HL-60 (cell line): ENCODE data around the gene CCDC107.

Experiments used
- DNase-seq, 2 experiments: peaks; one replicate each; pipeline ENCODE4 v3.0.0-alpha.2; 2010 to 2020; ENCODE audit warnings: low read depth in 1 of 2, low spot score in 1 of 2
- H3K27ac ChIP-seq: fragments of 250-450 bp; sonication (Bioruptor Pico); replicated peaks from 2 replicates; pipeline ENCODE4 v1.5.1; 2020; ENCODE audit warnings: mild to moderate bottlenecking, moderate library complexity
- H3K27me3 ChIP-seq: fragments of 250-450 bp; sonication (Bioruptor Pico); 2 replicates; pipeline ENCODE4 v1.5.1; 2021; ENCODE audit warnings: mild to moderate bottlenecking, moderate library complexity; ENCODE audit not compliant: insufficient read depth, poor library complexity, severe bottlenecking
- H3K4me3 ChIP-seq: replicated peaks from 2 replicates; pipeline ENCODE4 v1.5.1; 2011; ENCODE audit warnings: mild to moderate bottlenecking, control low read depth, low read length; ENCODE audit not compliant: insufficient read depth
- GABPA ChIP-seq: IDR thresholded peaks from 2 replicates; pipeline ENCODE4 v1.6.1; 2012; ENCODE audit warnings: low read depth
- POLR2AphosphoS5 ChIP-seq: IDR thresholded peaks from 2 replicates; pipeline ENCODE4 v1.6.1; 2012; ENCODE audit warnings: low read depth
- SPI1 ChIP-seq: IDR thresholded peaks from 2 replicates; pipeline ENCODE4 v1.6.1; 2012; ENCODE audit warnings: low read depth, mild to moderate bottlenecking, borderline replicate concordance
- TF ChIP-seq, protein P1 (sequence below): IDR thresholded peaks from 2 replicates; pipeline ENCODE4 v1.6.1; 2012; ENCODE audit warnings: low read depth; ENCODE audit not compliant: insufficient replicate concordance
- TF ChIP-seq, protein P2 (sequence below): IDR thresholded peaks from one replicate; pipeline ENCODE4 v1.5.1; 2011; ENCODE audit warnings: low read length, control low read depth, inconsistent platforms; ENCODE audit not compliant: insufficient read depth

Gene CCDC107

DNA sequence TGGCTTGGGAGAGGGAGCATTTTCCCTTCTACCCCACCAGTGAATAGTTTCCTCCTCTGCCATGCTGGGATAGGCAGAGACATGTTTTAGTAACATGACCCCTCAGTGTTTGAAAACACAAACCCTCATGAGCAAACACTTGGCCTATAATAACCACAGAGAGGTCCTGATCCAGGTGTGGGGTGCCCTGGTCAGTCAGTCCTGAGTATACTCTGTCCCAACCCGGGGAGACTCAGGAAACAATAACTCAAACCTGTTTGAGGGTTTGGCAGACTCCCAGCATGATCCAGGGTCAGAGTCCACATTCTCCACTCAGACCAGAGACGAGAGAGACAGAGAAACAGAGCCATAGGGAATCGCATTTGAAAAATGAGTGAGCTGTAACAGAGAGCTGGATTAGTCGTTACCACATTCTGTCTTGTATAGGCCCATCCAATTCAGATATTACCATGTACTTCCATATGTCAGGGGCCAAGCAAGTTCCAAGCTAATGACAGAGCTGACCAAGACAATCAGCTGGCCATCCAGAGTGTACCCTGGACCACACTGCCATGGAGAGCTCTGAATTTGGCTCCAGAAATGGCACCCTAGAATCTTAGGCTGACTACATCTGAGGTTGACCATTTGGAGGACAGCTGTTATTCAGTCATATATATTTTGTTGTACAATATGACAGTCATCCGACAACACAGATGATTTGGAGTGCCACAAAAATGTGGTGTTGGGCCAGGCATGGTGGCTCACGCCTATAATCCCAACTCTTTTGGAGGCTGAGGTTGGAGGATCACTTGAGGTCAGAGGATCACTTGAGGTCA, 11.4 kb downstream of the CCDC107 start:
- H3K27ac ChIP-seq, result no peak overlapping the region
- DNase-seq, result no peak
- peaks cover 5% of the 10 kb centered on the region for H3K27me3 ChIP-seq
- H3K4me3 ChIP-seq, result no peak overlapping the region
- TF ChIP-seq, protein P1, sequence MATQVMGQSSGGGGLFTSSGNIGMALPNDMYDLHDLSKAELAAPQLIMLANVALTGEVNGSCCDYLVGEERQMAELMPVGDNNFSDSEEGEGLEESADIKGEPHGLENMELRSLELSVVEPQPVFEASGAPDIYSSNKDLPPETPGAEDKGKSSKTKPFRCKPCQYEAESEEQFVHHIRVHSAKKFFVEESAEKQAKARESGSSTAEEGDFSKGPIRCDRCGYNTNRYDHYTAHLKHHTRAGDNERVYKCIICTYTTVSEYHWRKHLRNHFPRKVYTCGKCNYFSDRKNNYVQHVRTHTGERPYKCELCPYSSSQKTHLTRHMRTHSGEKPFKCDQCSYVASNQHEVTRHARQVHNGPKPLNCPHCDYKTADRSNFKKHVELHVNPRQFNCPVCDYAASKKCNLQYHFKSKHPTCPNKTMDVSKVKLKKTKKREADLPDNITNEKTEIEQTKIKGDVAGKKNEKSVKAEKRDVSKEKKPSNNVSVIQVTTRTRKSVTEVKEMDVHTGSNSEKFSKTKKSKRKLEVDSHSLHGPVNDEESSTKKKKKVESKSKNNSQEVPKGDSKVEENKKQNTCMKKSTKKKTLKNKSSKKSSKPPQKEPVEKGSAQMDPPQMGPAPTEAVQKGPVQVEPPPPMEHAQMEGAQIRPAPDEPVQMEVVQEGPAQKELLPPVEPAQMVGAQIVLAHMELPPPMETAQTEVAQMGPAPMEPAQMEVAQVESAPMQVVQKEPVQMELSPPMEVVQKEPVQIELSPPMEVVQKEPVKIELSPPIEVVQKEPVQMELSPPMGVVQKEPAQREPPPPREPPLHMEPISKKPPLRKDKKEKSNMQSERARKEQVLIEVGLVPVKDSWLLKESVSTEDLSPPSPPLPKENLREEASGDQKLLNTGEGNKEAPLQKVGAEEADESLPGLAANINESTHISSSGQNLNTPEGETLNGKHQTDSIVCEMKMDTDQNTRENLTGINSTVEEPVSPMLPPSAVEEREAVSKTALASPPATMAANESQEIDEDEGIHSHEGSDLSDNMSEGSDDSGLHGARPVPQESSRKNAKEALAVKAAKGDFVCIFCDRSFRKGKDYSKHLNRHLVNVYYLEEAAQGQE, result no peak
- TF ChIP-seq, protein P2, sequence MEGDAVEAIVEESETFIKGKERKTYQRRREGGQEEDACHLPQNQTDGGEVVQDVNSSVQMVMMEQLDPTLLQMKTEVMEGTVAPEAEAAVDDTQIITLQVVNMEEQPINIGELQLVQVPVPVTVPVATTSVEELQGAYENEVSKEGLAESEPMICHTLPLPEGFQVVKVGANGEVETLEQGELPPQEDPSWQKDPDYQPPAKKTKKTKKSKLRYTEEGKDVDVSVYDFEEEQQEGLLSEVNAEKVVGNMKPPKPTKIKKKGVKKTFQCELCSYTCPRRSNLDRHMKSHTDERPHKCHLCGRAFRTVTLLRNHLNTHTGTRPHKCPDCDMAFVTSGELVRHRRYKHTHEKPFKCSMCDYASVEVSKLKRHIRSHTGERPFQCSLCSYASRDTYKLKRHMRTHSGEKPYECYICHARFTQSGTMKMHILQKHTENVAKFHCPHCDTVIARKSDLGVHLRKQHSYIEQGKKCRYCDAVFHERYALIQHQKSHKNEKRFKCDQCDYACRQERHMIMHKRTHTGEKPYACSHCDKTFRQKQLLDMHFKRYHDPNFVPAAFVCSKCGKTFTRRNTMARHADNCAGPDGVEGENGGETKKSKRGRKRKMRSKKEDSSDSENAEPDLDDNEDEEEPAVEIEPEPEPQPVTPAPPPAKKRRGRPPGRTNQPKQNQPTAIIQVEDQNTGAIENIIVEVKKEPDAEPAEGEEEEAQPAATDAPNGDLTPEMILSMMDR, result no peak
- TF ChIP-seq SPI1 (no peak), GABPA (no peak), POLR2AphosphoS5 (no peak)

DNA sequence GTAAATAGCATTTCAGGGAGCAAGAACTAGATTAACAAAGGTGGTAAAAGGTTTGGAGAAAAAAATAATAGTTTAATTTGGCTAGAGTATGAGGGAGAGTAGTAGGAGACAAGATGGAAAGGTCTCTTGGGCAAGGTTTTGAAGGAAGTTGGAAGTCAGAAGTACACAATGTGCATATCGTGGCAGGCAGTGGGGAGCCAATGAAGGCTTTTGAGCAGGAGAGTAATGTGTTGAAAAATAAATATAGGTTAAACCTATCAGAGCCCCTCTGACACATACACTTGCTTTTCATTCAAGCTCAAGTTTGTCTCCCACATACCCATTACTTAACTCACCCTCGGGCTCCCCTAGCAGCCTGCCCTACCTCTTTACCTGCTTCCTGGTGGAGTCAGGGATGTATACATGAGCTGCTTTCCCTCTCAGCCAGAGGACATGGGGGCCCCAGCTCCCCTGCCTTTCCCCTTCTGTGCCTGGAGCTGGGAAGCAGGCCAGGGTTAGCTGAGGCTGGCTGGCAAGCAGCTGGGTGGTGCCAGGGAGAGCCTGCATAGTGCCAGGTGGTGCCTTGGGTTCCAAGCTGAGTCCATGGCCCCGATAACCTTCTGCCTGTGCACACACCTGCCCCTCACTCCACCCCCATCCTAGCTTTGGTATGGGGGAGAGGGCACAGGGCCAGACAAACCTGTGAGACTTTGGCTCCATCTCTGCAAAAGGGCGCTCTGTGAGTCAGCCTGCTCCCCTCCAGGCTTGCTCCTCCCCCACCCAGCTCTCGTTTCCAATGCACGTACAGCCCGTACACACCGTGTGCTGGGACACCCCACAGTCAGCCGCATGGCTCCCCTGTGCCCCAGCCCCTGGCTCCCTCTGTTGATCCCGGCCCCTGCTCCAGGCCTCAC, 15.3 kb downstream of the CCDC107 start, which contains the start of gene CA9:
Gene CA9, plus strand, starts transcription at position 797 of the 893 bp plus-strand sequence. Its CDS starts 32 bp downstream, at position 829.
- no peak within 1 kb of the TSS for H3K4me3 ChIP-seq
- H3K27me3 ChIP-seq, result peaks cover 18% of the 10 kb centered on the region
- no peak for DNase-seq
- H3K27ac ChIP-seq, result no peak within 1 kb of the TSS
- TF ChIP-seq POLR2AphosphoS5 (no peak), SPI1 (no peak), GABPA (no peak)
- TF ChIP-seq, protein P2, result no peak
- TF ChIP-seq, protein P1, result no peak

DNA sequence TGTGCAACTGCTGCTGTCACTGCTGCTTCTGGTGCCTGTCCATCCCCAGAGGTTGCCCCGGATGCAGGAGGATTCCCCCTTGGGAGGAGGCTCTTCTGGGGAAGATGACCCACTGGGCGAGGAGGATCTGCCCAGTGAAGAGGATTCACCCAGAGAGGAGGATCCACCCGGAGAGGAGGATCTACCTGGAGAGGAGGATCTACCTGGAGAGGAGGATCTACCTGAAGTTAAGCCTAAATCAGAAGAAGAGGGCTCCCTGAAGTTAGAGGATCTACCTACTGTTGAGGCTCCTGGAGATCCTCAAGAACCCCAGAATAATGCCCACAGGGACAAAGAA, 15.9 kb downstream of the CCDC107 start:
- H3K27me3 ChIP-seq, result peaks cover 18% of the 10 kb centered on the region
- H3K4me3 ChIP-seq, result no peak overlapping the region
- TF ChIP-seq, protein P1, result no peak
- TF ChIP-seq POLR2AphosphoS5 (no peak), GABPA (no peak), SPI1 (no peak)
- TF ChIP-seq, protein P2, result no peak

More for the DNA sequence above, 15.9 kb downstream of the CCDC107 start:
- no peak for DNase-seq
- no peak overlapping the region for H3K27ac ChIP-seq
